HepG2 (cell line): ENCODE results near the gene PAQR3. TPM values are rescaled to one million over a fixed set of nuclear protein-coding genes. Genes with fewer than 3 reads are reported as not detected.

Experiments used
- BCL6 ChIP-seq: IDR thresholded peaks from 2 replicates; pipeline ENCODE4 v1.6.1; 2016; ENCODE audit warnings: missing genetic modification reagents, missing compliant biosample characterization
- CBX2 ChIP-seq, 2 experiments: fragments of 200-600 bp in 1 of 2; sonication (generic); formaldehyde crosslinking in 1 of 2; IDR thresholded peaks; 2 replicates each; pipeline versions ENCODE4 v1.7.0 to v1.8.1; 2018 to 2022; ENCODE audit warnings: low read depth in 2 of 2, low read length in 1 of 2, mild to moderate bottlenecking in 1 of 2, missing genetic modification reagents in 1 of 2
- CEBPB ChIP-seq: IDR thresholded peaks from 2 replicates; pipeline ENCODE4 v1.6.1; 2011; ENCODE audit warnings: low read depth, low read length, improper control_type of control experiment, borderline replicate concordance
- DDIT3 ChIP-seq: sonication (generic); formaldehyde crosslinking; IDR thresholded peaks from 2 replicates; pipeline ENCODE4 v1.4.0; 2020; ENCODE audit warnings: mild to moderate bottlenecking, missing genetic modification reagents
- ELF1 ChIP-seq: sonication (generic); formaldehyde crosslinking; IDR thresholded peaks from 2 replicates; pipeline ENCODE4 v1.4.0; 2020; ENCODE audit warnings: missing genetic modification reagents
- IKZF4 ChIP-seq: sonication (generic); formaldehyde crosslinking; IDR thresholded peaks from 2 replicates; pipeline ENCODE4 v1.5.1; 2020; ENCODE audit warnings: borderline replicate concordance, mild to moderate bottlenecking, low read depth, missing genetic modification reagents; ENCODE audit errors: not compliant biosample characterization
- NFE2L1 ChIP-seq: sonication (generic); formaldehyde crosslinking; IDR thresholded peaks from 2 replicates; pipeline ENCODE4 v1.4.0; 2020; ENCODE audit warnings: missing genetic modification reagents, mild to moderate bottlenecking, borderline replicate concordance
- NFIB ChIP-seq: sonication (generic); formaldehyde crosslinking; IDR thresholded peaks from 2 replicates; pipeline ENCODE4 v1.9.0; 2021; ENCODE audit warnings: missing genetic modification reagents, mild to moderate bottlenecking, borderline replicate concordance
- SATB2 ChIP-seq: sonication (generic); formaldehyde crosslinking; IDR thresholded peaks from 2 replicates; pipeline ENCODE4 v1.5.0; 2020; ENCODE audit warnings: missing genetic modification reagents
- ZBTB37 ChIP-seq: sonication (generic); formaldehyde crosslinking; IDR thresholded peaks from 2 replicates; pipeline ENCODE4 v1.4.0; 2020; ENCODE audit warnings: mild to moderate bottlenecking, missing genetic modification reagents
- ZFP90 ChIP-seq: sonication (generic); formaldehyde crosslinking; IDR thresholded peaks from 2 replicates; pipeline ENCODE4 v1.8.0; 2022; ENCODE audit warnings: missing genetic modification reagents, mild to moderate bottlenecking, inconsistent platforms, borderline replicate concordance
- ZKSCAN8 ChIP-seq: IDR thresholded peaks from 2 replicates; pipeline ENCODE4 v1.6.1; 2016; ENCODE audit warnings: borderline replicate concordance, missing genetic modification reagents, missing compliant biosample characterization
- ZNF142 ChIP-seq: sonication (generic); formaldehyde crosslinking; IDR thresholded peaks from 2 replicates; pipeline ENCODE4 v1.4.0; 2020; ENCODE audit warnings: missing genetic modification reagents
- ZNF329 ChIP-seq: sonication (generic); formaldehyde crosslinking; IDR thresholded peaks from 2 replicates; pipeline ENCODE4 v1.9.0; 2021; ENCODE audit warnings: low read depth, mild to moderate bottlenecking, missing genetic modification reagents
- ZNF503 ChIP-seq: sonication (generic); formaldehyde crosslinking; IDR thresholded peaks from 2 replicates; pipeline ENCODE4 v1.4.0; 2020; ENCODE audit warnings: missing genetic modification reagents
- ZNF564 ChIP-seq: sonication (generic); formaldehyde crosslinking; IDR thresholded peaks from 2 replicates; pipeline ENCODE4 v1.8.1; 2023; ENCODE audit warnings: mild to moderate bottlenecking, missing genetic modification reagents
- ZNF678 ChIP-seq: sonication (generic); formaldehyde crosslinking; IDR thresholded peaks from 2 replicates; pipeline ENCODE4 v1.4.0; 2020; ENCODE audit warnings: mild to moderate bottlenecking, missing genetic modification reagents
- ZNF713 ChIP-seq: sonication (generic); formaldehyde crosslinking; IDR thresholded peaks from 2 replicates; pipeline ENCODE4 v1.4.0; 2020; ENCODE audit warnings: mild to moderate bottlenecking, missing genetic modification reagents
- ZNF746 ChIP-seq: sonication (generic); formaldehyde crosslinking; IDR thresholded peaks from 2 replicates; pipeline ENCODE4 v1.8.0; 2022; ENCODE audit warnings: mild to moderate bottlenecking, missing genetic modification reagents
- ZNF788 ChIP-seq: sonication (generic); formaldehyde crosslinking; IDR thresholded peaks from 2 replicates; pipeline ENCODE4 v1.5.0; 2020; ENCODE audit warnings: mild to moderate bottlenecking, missing genetic modification reagents, borderline replicate concordance
- ZNF879 ChIP-seq: sonication (generic); formaldehyde crosslinking; IDR thresholded peaks from 2 replicates; pipeline ENCODE4 v1.8.1; 2023; ENCODE audit warnings: missing genetic modification reagents
- polyA plus RNA-seq, 8 experiments: library from polyadenylated mRNA; depleted of rRNA in 3 of 8; stranded (reverse) in 7 of 8; unstranded in 1 of 8; fragments of >200 nt; fragmentation: Illumina TruSeq in 4 of 8; extraction: Trizol in 4 of 8; gene quantifications; 2 replicates each; pipeline versions ENCODE4 v1.2.1 to v1.2.3, GENCODE V29; 2011 to 2016; ENCODE audit warnings: low read depth in 4 of 8, missing spikeins in 1 of 8, mixed read lengths in 1 of 8; ENCODE audit not compliant: insufficient read depth in 1 of 8
- total RNA-seq, 5 experiments: library from RNA; depleted of rRNA; stranded (reverse); fragments of >200 nt; fragmentation: Illumina TruSeq; extraction: Trizol; gene quantifications; 2 replicates each; pipeline ENCODE4 v1.2.3, GENCODE V29; 2016; ENCODE audit warnings: low read depth in 1 of 5

The PAQR3 gene
- total and polyA plus RNA-seq, 2 of the 13 experiments (the other 11 are each of a cell fraction or from before 2014, with no cell fraction given): 9.9 to 13.6 TPM

GRCh38 chr4:78862314-78862737 is 76.9 kb downstream of the PAQR3 start (continued):
- TF ChIP-seq ZNF788 (CRISPR knock-in tag) (no peak), IKZF4 (CRISPR knock-in tag) (no peak), ZNF678 (CRISPR knock-in tag) (no peak), CEBPB (peak; percentile 93), ZNF329 (CRISPR knock-in tag) (no peak), CBX2 (IDR thresholded peaks at IDR 0.05; ENCODE audit: low read depth, low read length) (no peak), CBX2 (CRISPR knock-in tag; IDR thresholded peaks at IDR 0.05; ENCODE audit: low read depth) (no peak), ZNF713 (CRISPR knock-in tag) (no peak), NFIB (CRISPR knock-in tag) (no peak), ZNF564 (no peak), ELF1 (no peak), ZNF879 (CRISPR knock-in tag) (no peak), BCL6 (peak; percentile 42; the same call in 1 of the 2 replicates), ZKSCAN8 (peak; percentile 64; the same call in 1 of the 2 replicates), ZNF142 (no peak), ZNF503 (peak; percentile 57; the same call in 1 of the 2 replicates), ZFP90 (CRISPR knock-in tag) (0 out of 2 replicates have a peak, but pooled peaks have one; percentile 48), ZNF746 (CRISPR knock-in tag) (no peak), ZBTB37 (no peak), SATB2 (CRISPR knock-in tag) (no peak), DDIT3 (CRISPR knock-in tag) (no peak), NFE2L1 (no peak)
